Measurements from ENCODE around the gene TH. TPM values are rescaled to one million over a fixed set of nuclear protein-coding genes. Genes with fewer than 3 reads are reported as not detected.

Gene TH
- total and polyA plus RNA-seq, 2 of the 4 experiments (the other 2 are of a cell fraction) = 0.10 TPM; not detected in 1

- Histone ChIP-seq H3K18ac (ENCODE audit: low read depth, low read length) (no peak overlapping the region), H2BK5ac (ENCODE audit: low read depth, low read length, poor library complexity, severe bottlenecking) (no peak overlapping the region), H3K27ac (ENCODE audit: insufficient read depth, low read length) (no peak overlapping the region), H3K4me1 (ENCODE audit: control insufficient read depth, insufficient read depth, low read length) (peaks cover 2% of the 10 kb centered on the region), H3K79me1 (ENCODE audit: low read depth in 1 of 2, low read length in 2 of 2) (no peaks in the 10 kb centered on the region), H2BK20ac (ENCODE audit: low read depth, low read length) (no peak overlapping the region), H4K8ac (ENCODE audit: low read depth in 2 of 2, low read length in 2 of 2) (no peak overlapping the region), H3K56ac (ENCODE audit: extremely low read depth, insufficient read depth, low read length) (no peak overlapping the region), H3K4me2 (ENCODE audit: low read depth, low read length) (no peak overlapping the region), H3K23ac (ENCODE audit: low read depth, low read length) (no peak overlapping the region), H4K91ac (ENCODE audit: insufficient read depth, low read depth, low read length) (no peak overlapping the region), H2BK120ac (ENCODE audit: low read depth, low read length) (no peak overlapping the region), H3K36me3 (ENCODE audit: control insufficient read depth, insufficient read depth, low read length) (no peaks in the 10 kb centered on the region), H3K9ac (ENCODE audit: low read depth, low read length) (no peak overlapping the region), H4K20me1 (ENCODE audit: insufficient read depth, low read length) (peaks cover 14% of the 10 kb centered on the region; the same call in 1 of the 2 replicates), H3K14ac (replicated peaks; ENCODE audit: low read depth, low read length) (no peak overlapping the region), H3K27me3 (ENCODE audit: control insufficient read depth, insufficient read depth, low read length) (peaks cover 93% of the 10 kb centered on the region), H3K4me3 (ENCODE audit: insufficient read depth, low read depth, low read length) (no peak overlapping the region), H2AFZ (replicated peaks; ENCODE audit: low read length, poor library complexity) (no peak overlapping the region), H2AK5ac (ENCODE audit: low read depth, low read length) (no peak overlapping the region), H2BK15ac (ENCODE audit: low read depth, low read length) (no peak overlapping the region), H3K9me3 (ENCODE audit: control insufficient read depth, insufficient read depth, low read length) (no peaks in the 10 kb centered on the region), H3K4ac (ENCODE audit: low read depth, low read length) (no peak overlapping the region), H2AK9ac (replicated peaks; ENCODE audit: low read depth, low read length, poor library complexity) (no peak overlapping the region), H3K9me1 (ENCODE audit: insufficient read depth, low read length) (no peaks in the 10 kb centered on the region), H4K5ac (ENCODE audit: low read depth, low read length) (no peak overlapping the region)
- intact Hi-C loops (cut with micrococcal nuclease) (no loop called here), dilution Hi-C loops (cut with HindIII; ENCODE audit: low sequenced_read_pairs, unreplicated experiment) (no loop called here), in situ Hi-C loops (cut with MboI; ENCODE audit: low sequenced_read_pairs) (no loop called here)
- ChIA-PET POLR2A (ENCODE audit: unreplicated experiment) (no interaction called here), CTCF (interaction anchor here (0.6 to 3.2 kb wide), 4 partner anchors 8 to 449 kb away, joined by 3 to 14 read pairs (median 4); no protein-coding TSS in a partner anchor)
- 10% methylated on average over 11 of the region's 12 CpGs; no CpG with 5 or more reads in 1 of the 2 experiments for WGBS, 2 experiments (ENCODE audit: extremely low coverage in 2 of 2, insufficient read length in 1 of 2)
- DNase-seq (no peak), ATAC-seq (ENCODE audit: low read depth) (no peak)
- TF ChIP-seq POLR2A (IDR thresholded peaks at IDR 0.05; ENCODE audit: low read depth, low read length) (no peak), NFE2L2 (IDR thresholded peaks at IDR 0.05; ENCODE audit: low read depth, low read length) (no peak), SMC3 (IDR thresholded peaks at IDR 0.05; ENCODE audit: low read depth, low read length) (no peak), RCOR1 (IDR thresholded peaks at IDR 0.05; ENCODE audit: insufficient replicate concordance, low read length) (no peak), RFX5 (IDR thresholded peaks at IDR 0.05; ENCODE audit: low read depth, low read length) (no peak), MAZ (IDR thresholded peaks at IDR 0.05; ENCODE audit: borderline replicate concordance, low read depth, low read length) (no peak), RAD21 (IDR thresholded peaks at IDR 0.05; ENCODE audit: low read length) (no peak), BHLHE40 (IDR thresholded peaks at IDR 0.05; ENCODE audit: low read depth, low read length) (no peak), CHD1 (IDR thresholded peaks at IDR 0.05; ENCODE audit: low read depth, low read length) (no peak), MAFK (IDR thresholded peaks at IDR 0.05; ENCODE audit: low read depth, low read length) (no peak), CTCF (conservative IDR thresholded peaks at IDR 0.05; ENCODE audit: low read depth, low read length) (no peak), CEBPB (IDR thresholded peaks at IDR 0.05; ENCODE audit: low read depth, low read length) (no peak), FOS (IDR thresholded peaks at IDR 0.05; ENCODE audit: low read depth, low read length) (no peak), MXI1 (IDR thresholded peaks at IDR 0.05; ENCODE audit: borderline replicate concordance, low read depth, low read length) (no peak)
- TF ChIP-seq, protein P1, sequence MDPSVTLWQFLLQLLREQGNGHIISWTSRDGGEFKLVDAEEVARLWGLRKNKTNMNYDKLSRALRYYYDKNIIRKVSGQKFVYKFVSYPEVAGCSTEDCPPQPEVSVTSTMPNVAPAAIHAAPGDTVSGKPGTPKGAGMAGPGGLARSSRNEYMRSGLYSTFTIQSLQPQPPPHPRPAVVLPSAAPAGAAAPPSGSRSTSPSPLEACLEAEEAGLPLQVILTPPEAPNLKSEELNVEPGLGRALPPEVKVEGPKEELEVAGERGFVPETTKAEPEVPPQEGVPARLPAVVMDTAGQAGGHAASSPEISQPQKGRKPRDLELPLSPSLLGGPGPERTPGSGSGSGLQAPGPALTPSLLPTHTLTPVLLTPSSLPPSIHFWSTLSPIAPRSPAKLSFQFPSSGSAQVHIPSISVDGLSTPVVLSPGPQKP (IDR thresholded peaks at IDR 0.05; ENCODE audit: borderline replicate concordance, low read depth, low read length) = no peak
- TF ChIP-seq, protein P2, sequence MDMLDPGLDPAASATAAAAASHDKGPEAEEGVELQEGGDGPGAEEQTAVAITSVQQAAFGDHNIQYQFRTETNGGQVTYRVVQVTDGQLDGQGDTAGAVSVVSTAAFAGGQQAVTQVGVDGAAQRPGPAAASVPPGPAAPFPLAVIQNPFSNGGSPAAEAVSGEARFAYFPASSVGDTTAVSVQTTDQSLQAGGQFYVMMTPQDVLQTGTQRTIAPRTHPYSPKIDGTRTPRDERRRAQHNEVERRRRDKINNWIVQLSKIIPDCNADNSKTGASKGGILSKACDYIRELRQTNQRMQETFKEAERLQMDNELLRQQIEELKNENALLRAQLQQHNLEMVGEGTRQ (IDR thresholded peaks at IDR 0.05; ENCODE audit: low read depth, low read length) = no peak
- BruUV-seq (replicated peaks) = no TSS peak
These were observed 28.2 kb downstream of the TH start for GRCh38 chr11:2143477-2143798.
